Activated CD4-positive, alpha-beta T cell treated with anti-CD3 and anti-CD28 coated beads, Interleukin-2, amount 50 U/mL, for 1 hour (primary cell): ENCODE data around the gene PLXNA3.
A peak's percentile ranks its signal among the peaks of the same experiment; 100 is the strongest.

ENCODE experiments used
- DNase-seq: peaks from one replicate; pipeline ENCODE4 v3.0.0-alpha.2; 2020

The PLXNA3 gene

GRCh38 chrX:154462396-154462795 lies 4.3 kb downstream of the PLXNA3 start:
- no peak for DNase-seq

- DNase-seq = no peak
These were observed 5.6 kb downstream of the PLXNA3 start for GRCh38 chrX:154463611-154464220.

- no peak for DNase-seq
These were observed 6.8 kb downstream of the PLXNA3 start for GRCh38 chrX:154464806-154465365.

GRCh38 chrX:154465601-154466000 lies 7.5 kb downstream of the PLXNA3 start:
- no peak for DNase-seq

GRCh38 chrX:154466036-154466435 lies 8.0 kb downstream of the PLXNA3 start:
- DNase-seq = no peak

- DNase-seq = no peak
These were observed 8.8 kb downstream of the PLXNA3 start for GRCh38 chrX:154466907-154467306.

GRCh38 chrX:154467556-154467955 lies 9.5 kb downstream of the PLXNA3 start:
- no peak for DNase-seq

- DNase-seq = no peak
These were observed 10.1 kb downstream of the PLXNA3 start for GRCh38 chrX:154468217-154468616.

GRCh38 chrX:154469114-154469513 lies 11.0 kb downstream of the PLXNA3 start:
- no peak for DNase-seq

GRCh38 chrX:154469880-154470279 lies 11.8 kb downstream of the PLXNA3 start:
- no peak for DNase-seq

GRCh38 chrX:154470434-154470833 lies 12.4 kb downstream of the PLXNA3 start:
- DNase-seq = no peak

- no peak for DNase-seq
These were observed 13.0 kb downstream of the PLXNA3 start for GRCh38 chrX:154470914-154471568.

- no peak for DNase-seq
These were observed 14.0 kb downstream of the PLXNA3 start for GRCh38 chrX:154471839-154472684.

- no peak for DNase-seq
These were observed 14.9 kb downstream of the PLXNA3 start for GRCh38 chrX:154472685-154473632.

- no peak for DNase-seq
These were observed 15.6 kb downstream of the PLXNA3 start for GRCh38 chrX:154473683-154474082.

GRCh38 chrX:154476821-154477220 lies 18.7 kb downstream of the PLXNA3 start:
- no peak for DNase-seq

GRCh38 chrX:154477891-154478477 lies 19.9 kb downstream of the PLXNA3 start:
- DNase-seq = no peak

- DNase-seq = peak; percentile 93
These were observed 20.9 kb downstream of the PLXNA3 start, which contains the start of gene LAGE3 for GRCh38 chrX:154478728-154479622. Gene LAGE3, minus strand, starts transcription at chrX:154479281. Its CDS starts 366 bp downstream, at chrX:154478915.

GRCh38 chrX:154481195-154481594 lies 23.1 kb downstream of the PLXNA3 start:
- no peak for DNase-seq

- DNase-seq = no peak
These were observed 24.0 kb downstream of the PLXNA3 start for GRCh38 chrX:154481911-154482601.
